CD1c-positive myeloid dendritic cell (primary cell): ENCODE measurements around the gene CGN.

Experiments
- DNase-seq: peaks from one replicate; pipeline ENCODE4 v3.0.0-alpha.2; 2016; ENCODE audit errors: extremely low spot score

Gene CGN

GRCh38 chr1:151510957-151511635 is at the start of gene CGN:
TSS of gene CGN (plus strand) at chr1:151511387. CDS start at chr1:151518520, 7,133 bp downstream.
- peak; percentile 81 for DNase-seq

DNA sequence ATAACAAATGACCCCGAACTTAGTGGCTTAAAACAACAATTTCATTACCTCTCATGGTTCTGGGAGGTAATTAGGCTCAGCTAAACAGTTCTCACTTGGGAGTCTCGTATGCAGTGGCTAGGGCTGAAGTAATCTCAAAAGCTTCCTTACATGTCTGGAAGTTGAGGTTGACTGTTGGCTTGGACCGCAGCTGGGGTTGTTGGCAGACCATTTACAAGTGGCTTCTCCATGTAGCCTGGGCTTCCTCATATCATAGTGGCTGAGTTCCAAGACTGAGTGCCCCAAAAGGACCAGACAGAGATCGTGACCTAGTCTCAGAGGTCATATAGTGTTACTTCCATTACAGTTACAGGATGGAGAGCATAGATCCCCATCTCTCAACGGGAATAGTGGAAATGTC is 49.5 kb upstream of the CGN start:
- no peak for DNase-seq

- no peak for DNase-seq
These were observed 46.2 kb upstream of the CGN start for GRCh38 chr1:151465026-151465425.

DNA sequence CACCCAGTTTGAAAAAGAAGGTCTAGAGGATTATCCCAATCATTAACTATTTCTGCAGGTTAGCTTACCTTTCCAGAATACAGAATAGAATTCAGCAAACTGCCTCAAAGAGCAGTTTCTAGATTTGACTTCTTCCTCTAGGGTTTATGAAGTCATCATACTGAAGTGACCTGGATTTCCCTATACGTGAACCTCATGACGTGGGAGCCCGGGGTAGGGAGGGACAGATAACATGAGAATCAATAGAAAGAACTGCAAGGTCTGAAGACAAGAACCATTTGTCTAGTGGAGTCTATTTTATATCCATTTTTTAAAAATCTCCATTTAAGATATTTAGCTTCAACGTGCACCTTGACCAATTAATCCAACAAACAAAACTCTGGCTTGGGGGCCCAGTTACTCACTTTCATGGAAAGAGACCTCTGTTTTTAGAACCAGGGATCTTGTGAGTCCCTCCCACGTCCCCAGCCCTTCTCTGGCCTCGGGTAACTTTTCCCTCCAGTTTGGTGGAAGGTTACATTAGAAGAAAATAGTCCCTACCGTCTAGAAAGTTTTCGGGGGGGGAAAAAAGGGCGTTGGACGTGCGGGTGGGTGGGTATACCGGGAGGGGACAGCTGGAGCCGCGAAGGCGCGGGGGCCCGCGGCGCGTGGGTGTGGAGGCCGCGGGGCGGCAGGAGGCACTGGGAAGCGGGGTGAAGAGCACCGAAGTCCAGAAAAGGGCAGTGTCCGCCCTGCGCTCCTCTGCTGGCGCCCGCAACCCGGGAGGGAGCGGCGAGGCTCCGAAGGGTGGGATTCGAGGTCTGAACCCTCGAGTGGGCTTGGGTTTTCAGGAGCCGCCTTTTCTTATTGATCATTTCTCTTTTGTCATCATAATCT is 38.1 kb upstream of the CGN start:
- peak; percentile 41 for DNase-seq

GRCh38 chr1:151474745-151475144 is 36.4 kb upstream of the CGN start:
- no peak for DNase-seq

- no peak for DNase-seq
These were observed 36.0 kb upstream of the CGN start for GRCh38 chr1:151475175-151475574.

DNA sequence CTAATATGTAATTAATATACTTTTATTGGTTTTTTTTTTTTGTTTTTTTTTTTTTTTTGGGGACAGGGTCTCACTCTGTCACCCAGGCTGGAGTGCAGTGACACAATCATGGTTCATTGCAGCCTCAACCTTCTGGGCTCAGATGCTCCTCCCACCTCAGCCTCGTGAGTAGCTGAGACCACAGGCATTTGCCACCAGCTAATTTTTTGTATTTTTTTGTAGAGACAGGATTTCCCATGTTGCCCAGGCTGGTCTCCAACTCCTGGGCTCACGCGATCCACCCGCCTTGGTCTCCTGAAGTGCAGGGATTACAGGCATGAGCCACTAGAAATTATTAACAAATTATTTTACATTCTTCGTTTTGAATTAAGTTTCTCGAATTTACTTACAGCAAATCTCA is 35.1 kb upstream of the CGN start:
- DNase-seq: no peak

GRCh38 chr1:151477066-151477465 is 34.1 kb upstream of the CGN start:
- DNase-seq: no peak

GRCh38 chr1:151478140-151478812 is 32.9 kb upstream of the CGN start:
- DNase-seq: no peak

GRCh38 chr1:151478923-151479322 is 32.3 kb upstream of the CGN start:
- no peak for DNase-seq

DNA sequence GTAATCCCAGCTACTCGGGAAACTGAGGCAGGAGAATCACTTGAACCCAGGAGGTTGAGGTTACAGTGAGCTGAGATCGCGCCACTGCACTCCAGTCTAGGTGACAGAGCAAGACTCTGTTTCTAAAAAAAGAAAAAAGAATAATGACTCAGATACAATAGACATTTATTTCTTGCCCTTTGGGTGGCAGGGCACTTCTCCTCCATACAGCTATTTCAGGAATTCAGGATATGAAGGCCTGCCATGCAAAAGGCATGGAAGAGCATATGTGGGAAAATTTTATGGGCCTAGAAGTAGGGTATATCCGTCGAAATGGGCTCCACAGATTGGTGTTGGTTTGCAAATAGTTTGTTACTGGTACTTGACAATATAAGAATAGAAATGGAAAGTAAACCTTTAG is 31.7 kb upstream of the CGN start:
- no peak for DNase-seq

DNA sequence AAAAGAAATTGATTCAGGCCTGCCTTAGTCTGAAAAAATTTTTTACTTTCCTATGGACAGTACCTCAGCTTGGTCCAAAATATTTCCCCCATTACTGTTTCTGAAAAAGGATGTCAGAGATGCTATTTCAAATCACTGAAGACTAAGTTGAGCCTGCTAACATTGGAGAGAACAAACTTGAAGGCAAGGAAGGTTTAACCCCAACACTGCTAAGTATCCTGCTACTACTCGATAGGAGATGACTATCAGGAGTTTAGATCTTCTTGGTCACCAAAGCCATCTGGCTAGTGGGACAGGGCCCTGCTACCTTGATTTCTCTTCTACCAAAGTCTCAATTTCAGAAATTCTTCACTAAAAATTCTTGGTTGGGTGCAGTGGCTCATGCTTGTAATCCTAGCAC is 29.2 kb upstream of the CGN start:
- DNase-seq: no peak

DNA sequence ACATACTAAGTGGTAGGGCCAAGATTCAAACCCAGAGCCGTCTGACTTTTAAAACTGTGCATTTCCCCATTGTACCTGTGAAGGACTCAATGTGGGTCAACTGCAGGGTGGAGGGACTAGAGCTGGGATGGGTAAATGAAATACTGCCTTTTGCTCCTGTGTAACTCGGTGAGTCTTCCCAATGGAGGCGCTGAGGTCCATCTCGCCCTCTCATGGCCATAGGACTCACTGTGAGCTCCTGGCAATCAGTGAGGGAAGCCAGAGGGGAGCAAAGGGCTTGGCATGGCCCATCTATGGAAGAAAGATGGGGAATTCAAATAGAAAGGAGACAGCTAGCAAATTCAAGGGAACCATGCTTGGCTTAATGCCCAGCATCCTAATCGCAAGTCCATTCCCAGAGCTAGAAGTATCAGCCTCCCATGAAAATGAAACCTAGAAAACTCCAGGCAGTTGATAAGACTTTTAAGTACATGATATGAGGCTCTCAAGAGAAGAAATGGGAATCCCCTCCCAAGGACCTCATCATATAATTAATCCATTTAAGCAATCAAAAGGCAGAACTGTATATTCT is 25.4 kb upstream of the CGN start:
- DNase-seq: no peak

GRCh38 chr1:151486557-151486956 is 24.6 kb upstream of the CGN start:
- DNase-seq: no peak

- no peak for DNase-seq
These were observed 19.5 kb upstream of the CGN start for GRCh38 chr1:151491641-151492040.

DNA sequence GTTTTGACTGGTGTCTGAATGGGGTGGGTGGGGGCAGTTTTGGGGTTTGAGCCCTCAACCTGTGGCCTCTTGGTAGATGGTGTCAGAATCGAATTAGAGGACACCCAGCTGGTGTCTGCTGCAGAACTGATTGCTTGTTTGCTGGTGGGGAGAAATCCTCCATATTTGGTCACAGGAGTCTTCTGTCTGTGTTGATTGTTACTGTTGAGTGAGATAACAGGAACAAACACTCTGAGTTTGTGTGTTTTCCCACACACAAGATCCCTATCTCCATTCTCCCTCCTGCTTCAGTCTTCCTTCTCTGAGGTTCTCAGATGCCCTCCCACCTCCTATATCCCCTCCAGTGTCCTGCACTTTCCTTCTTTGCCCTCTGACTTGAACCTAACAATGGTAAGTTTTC is 19.1 kb upstream of the CGN start:
- no peak for DNase-seq

DNA sequence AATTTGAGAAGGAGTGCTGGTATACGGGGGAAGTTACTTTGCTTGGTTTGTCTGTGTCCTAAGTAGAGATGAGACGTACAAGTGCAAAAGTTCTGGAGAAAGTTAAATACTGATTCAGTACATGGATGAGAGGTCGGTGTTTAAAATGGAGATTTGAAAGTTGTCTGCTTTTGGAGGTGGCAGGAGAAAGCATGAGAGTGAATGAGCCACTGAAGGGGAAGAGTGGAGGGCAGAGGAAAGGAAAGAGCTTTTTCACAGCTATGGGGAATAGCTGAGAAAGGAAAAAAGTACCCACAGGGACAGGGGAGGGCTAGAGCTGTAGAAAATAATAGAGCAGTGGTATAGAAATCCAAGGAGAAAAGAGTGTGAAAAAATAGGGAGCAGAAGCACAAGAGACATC is 18.1 kb upstream of the CGN start:
- no peak for DNase-seq

- DNase-seq: peak; percentile 27
These were observed 16.4 kb upstream of the CGN start for GRCh38 chr1:151494741-151495281.

- DNase-seq: no peak
These were observed 15.9 kb upstream of the CGN start for GRCh38 chr1:151495316-151495715.

GRCh38 chr1:151499365-151499764 is 11.8 kb upstream of the CGN start:
- no peak for DNase-seq

DNA sequence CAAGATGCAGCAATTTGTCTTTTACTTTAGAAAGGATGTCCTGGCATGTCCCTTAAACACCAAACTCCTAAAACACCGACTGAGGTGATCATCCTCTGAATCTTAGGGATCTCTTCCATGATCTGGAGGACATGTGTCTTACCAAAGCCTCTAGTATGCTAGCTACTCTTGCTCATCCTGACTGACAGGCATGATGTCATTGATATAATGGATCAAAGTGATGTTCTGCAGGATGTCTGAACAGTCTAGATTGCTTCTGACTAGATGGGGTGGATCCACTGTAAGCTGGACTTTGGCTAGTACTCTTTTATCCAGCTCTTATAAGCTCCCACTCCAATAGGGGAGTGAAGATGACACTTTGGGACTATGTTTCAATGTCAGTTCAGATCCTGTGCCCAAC is 11.3 kb upstream of the CGN start:
- no peak for DNase-seq

DNA sequence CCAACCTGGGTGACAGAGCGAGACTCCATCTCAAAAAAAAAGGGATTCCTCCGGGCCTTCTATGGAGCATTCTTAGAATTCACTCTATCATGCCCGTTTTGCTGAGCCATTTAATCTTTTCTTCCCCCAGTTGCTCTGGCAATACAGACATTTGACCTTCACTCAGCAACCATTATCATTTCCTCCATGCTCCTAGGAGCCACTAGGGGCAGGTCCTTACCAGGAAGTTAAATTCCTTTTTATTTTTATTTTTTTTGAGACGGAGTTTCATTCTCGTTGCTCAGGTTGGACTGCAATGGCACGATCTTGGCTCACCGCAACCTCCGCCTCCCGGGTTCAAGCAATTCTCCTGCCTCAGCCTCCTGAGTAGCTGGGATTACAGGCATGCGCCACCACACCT is 9.7 kb upstream of the CGN start:
- DNase-seq: no peak
